Astrocyte (in vitro differentiated cells and primary cell): Measurements from ENCODE around the gene NT5C1B.

ENCODE experiments used
- EZH2 ChIP-seq: IDR thresholded peaks from 2 replicates; pipeline ENCODE4 v1.6.1; 2012; ENCODE audit warnings: mild to moderate bottlenecking, low read length, inconsistent platforms; ENCODE audit not compliant: insufficient read depth
- TF ChIP-seq, protein P1 (sequence below): IDR thresholded peaks from 2 replicates; pipeline ENCODE4 v1.5.1; 2011; ENCODE audit warnings: low read depth, mild to moderate bottlenecking, inconsistent platforms, low read length, moderate library complexity; ENCODE audit not compliant: insufficient read depth

DNA sequence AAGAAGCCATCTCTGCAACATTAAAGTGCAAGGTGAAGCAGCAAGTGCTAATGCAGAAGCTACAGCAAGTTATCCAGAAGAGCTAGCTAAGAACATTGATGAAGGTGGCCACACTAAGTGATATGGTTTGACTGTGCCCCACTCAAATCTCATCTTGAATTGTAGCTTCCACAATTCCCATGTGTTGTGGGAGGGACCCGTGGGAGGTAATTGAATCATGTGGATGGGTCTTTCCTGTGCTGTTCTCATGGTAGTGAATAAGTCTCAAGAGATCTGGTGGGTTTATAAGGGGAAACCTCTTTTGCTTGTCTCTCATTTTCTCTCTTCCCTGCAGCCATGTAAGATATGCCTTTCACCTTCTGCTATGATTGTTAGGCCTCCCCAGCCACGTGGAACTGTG, 40.3 kb downstream of the NT5C1B start:
- TF ChIP-seq, protein P1, sequence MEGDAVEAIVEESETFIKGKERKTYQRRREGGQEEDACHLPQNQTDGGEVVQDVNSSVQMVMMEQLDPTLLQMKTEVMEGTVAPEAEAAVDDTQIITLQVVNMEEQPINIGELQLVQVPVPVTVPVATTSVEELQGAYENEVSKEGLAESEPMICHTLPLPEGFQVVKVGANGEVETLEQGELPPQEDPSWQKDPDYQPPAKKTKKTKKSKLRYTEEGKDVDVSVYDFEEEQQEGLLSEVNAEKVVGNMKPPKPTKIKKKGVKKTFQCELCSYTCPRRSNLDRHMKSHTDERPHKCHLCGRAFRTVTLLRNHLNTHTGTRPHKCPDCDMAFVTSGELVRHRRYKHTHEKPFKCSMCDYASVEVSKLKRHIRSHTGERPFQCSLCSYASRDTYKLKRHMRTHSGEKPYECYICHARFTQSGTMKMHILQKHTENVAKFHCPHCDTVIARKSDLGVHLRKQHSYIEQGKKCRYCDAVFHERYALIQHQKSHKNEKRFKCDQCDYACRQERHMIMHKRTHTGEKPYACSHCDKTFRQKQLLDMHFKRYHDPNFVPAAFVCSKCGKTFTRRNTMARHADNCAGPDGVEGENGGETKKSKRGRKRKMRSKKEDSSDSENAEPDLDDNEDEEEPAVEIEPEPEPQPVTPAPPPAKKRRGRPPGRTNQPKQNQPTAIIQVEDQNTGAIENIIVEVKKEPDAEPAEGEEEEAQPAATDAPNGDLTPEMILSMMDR = no peak
- no peak for TF ChIP-seq EZH2
